CD14-positive monocyte (primary cell): ENCODE data around the gene GPSM1. TPM values are rescaled to one million over a fixed set of nuclear protein-coding genes. Genes with fewer than 3 reads are reported as not detected.

ENCODE experiments used
- DNase-seq, 3 donors: peaks; one replicate each; pipeline ENCODE4 v3.0.0-alpha.2; 2011 to 2022
- H2AFZ ChIP-seq: 2 replicates; pipeline ENCODE4 v1.6.0; 2012; ENCODE audit warnings: mild to moderate bottlenecking, low read depth, low read length, inconsistent platforms; ENCODE audit not compliant: insufficient read depth, poor library complexity, severe bottlenecking
- H3K27ac ChIP-seq, 2 donors: 1 replicate in 1 of 2; 2 replicates in 1 of 2; pipeline ENCODE4 v1.5.1; 2012 to 2013; ENCODE audit warnings: low read length in 2 of 2, control low read depth in 1 of 2, inconsistent platforms in 1 of 2, low read depth in 1 of 2, mild to moderate bottlenecking in 1 of 2
- H3K27me3 ChIP-seq, 2 donors: one replicate each; pipeline versions ENCODE4 v1.6.0 to v1.6.1; 2011 to 2013; ENCODE audit warnings: low read length in 2 of 2; ENCODE audit not compliant: control insufficient read depth in 2 of 2, insufficient read depth in 2 of 2
- H3K36me3 ChIP-seq, 2 donors: replicated peaks in 1 of 2; 1 replicate in 1 of 2; 2 replicates in 1 of 2; pipeline versions ENCODE4 v1.5.1 to v1.6.1; 2012 to 2013; ENCODE audit warnings: low read length in 2 of 2, control low read depth in 1 of 2, inconsistent platforms in 1 of 2, mild to moderate bottlenecking in 1 of 2; ENCODE audit not compliant: insufficient read depth in 2 of 2, control insufficient read depth in 1 of 2
- H3K4me1 ChIP-seq, 2 donors: 1 replicate in 1 of 2; 2 replicates in 1 of 2; pipeline versions ENCODE4 v1.5.1 to v1.6.1; 2012 to 2013; ENCODE audit warnings: low read length in 2 of 2, control low read depth in 1 of 2, inconsistent platforms in 1 of 2, mild to moderate bottlenecking in 1 of 2, moderate library complexity in 1 of 2; ENCODE audit not compliant: insufficient read depth in 2 of 2, control insufficient read depth in 1 of 2
- H3K4me2 ChIP-seq: replicated peaks from 2 replicates; pipeline ENCODE3; 2012; ENCODE audit warnings: low read length, moderate library complexity, mild to moderate bottlenecking; ENCODE audit not compliant: poor library complexity, severe bottlenecking; ENCODE audit errors: extremely low read depth
- H3K4me3 ChIP-seq, 3 experiments: fragments of 200-600 bp in 1 of 3; sonication (generic) in 1 of 3; replicated peaks in 1 of 3; 1 replicate in 2 of 3; 2 replicates in 1 of 3; pipeline ENCODE4 v1.5.1; 2011 to 2013; ENCODE audit warnings: low read length in 3 of 3, mild to moderate bottlenecking in 3 of 3, control low read depth in 2 of 3, low read depth in 2 of 3, inconsistent platforms in 1 of 3, moderate library complexity in 1 of 3
- H3K79me2 ChIP-seq: 2 replicates; pipeline ENCODE4 v1.6.0; 2012; ENCODE audit warnings: mild to moderate bottlenecking, control low read depth, inconsistent platforms, low read length, moderate library complexity; ENCODE audit not compliant: insufficient read depth
- H3K9ac ChIP-seq: 2 replicates; pipeline ENCODE4 v1.6.0; 2017; ENCODE audit warnings: low read length, mild to moderate bottlenecking; ENCODE audit not compliant: insufficient read depth, poor library complexity, severe bottlenecking
- H3K9me3 ChIP-seq, 2 donors: replicated peaks in 1 of 2; 1 replicate in 1 of 2; 2 replicates in 1 of 2; pipeline versions ENCODE4 v1.5.1 to v1.6.1; 2012 to 2013; ENCODE audit warnings: low read length in 2 of 2, control low read depth in 1 of 2; ENCODE audit not compliant: control insufficient read depth in 1 of 2, insufficient read depth in 1 of 2
- H4K20me1 ChIP-seq: 2 replicates; pipeline ENCODE4 v1.6.0; 2012; ENCODE audit warnings: mild to moderate bottlenecking, low read length, control low read depth, moderate library complexity; ENCODE audit not compliant: insufficient read depth
- H3K27ac Mint-ChIP-seq, 7 donors: one replicate each; pipeline ENCODE4 v1.8.0; 2020; ENCODE audit warnings: mild to moderate bottlenecking in 7 of 7, mixed read lengths in 7 of 7, moderate library complexity in 6 of 7, inconsistent platforms in 2 of 7
- H3K27me3 Mint-ChIP-seq, 3 donors: one replicate each; pipeline ENCODE4 v1.8.0; 2021 to 2022; ENCODE audit warnings: low read depth in 3 of 3, mild to moderate bottlenecking in 3 of 3, mixed read lengths in 3 of 3, moderate library complexity in 3 of 3, inconsistent platforms in 1 of 3
- H3K36me3 Mint-ChIP-seq, 2 donors: one replicate each; pipeline ENCODE4 v1.8.0; 2020; ENCODE audit warnings: mixed read lengths in 2 of 2, inconsistent platforms in 1 of 2, mild to moderate bottlenecking in 1 of 2
- H3K4me1 Mint-ChIP-seq: one replicate; pipeline ENCODE4 v1.8.0; 2020; ENCODE audit warnings: mild to moderate bottlenecking, mixed read lengths
- H3K4me3 Mint-ChIP-seq, 2 donors: one replicate each; pipeline ENCODE4 v1.8.0; 2020; ENCODE audit warnings: mild to moderate bottlenecking in 2 of 2, mixed read lengths in 2 of 2, moderate library complexity in 1 of 2
- H3K9me3 Mint-ChIP-seq, 7 donors: one replicate each; pipeline ENCODE4 v1.8.0; 2020 to 2022; ENCODE audit warnings: mixed read lengths in 7 of 7, mild to moderate bottlenecking in 6 of 7, moderate library complexity in 6 of 7, inconsistent platforms in 2 of 7
- CTCF ChIP-seq: fragments of 200-600 bp; IDR thresholded peaks from one replicate; pipeline ENCODE4 v1.8.0; 2022; ENCODE audit warnings: antibody characterized with exemption, mild to moderate bottlenecking
- WGBS: methylation state at CpG from one replicate; pipeline ENCODE4 v1.1.5; 2013; ENCODE audit warnings: missing lambda C conversion rate; ENCODE audit not compliant: insufficient coverage; 5-methylcytosine and 5-hydroxymethylcytosine counted together
- intact Hi-C, 2 donors: fragments of 100-400 bp; cut with micrococcal nuclease; formaldehyde crosslinking; loops; one replicate each; pipeline versions ENCODE4 v1.15.0 to v1.15.1; 2023
- polyA plus RNA-seq, 3 donors: library from polyadenylated mRNA; depleted of rRNA in 1 of 3; unstranded in 2 of 3; stranded (reverse) in 1 of 3; fragments of 300-500 nt in 2 of 3; fragments of >200 nt in 1 of 3; fragmentation: Illumina TruSeq in 2 of 3; gene quantifications; 1 replicate in 2 of 3; 2 replicates in 1 of 3; pipeline ENCODE4 v1.2.3, GENCODE V29; 2012 to 2021

The GPSM1 gene
- polyA plus RNA-seq, 3 donors = 0.67 to 3.1 (median 0.73) TPM

DNA sequence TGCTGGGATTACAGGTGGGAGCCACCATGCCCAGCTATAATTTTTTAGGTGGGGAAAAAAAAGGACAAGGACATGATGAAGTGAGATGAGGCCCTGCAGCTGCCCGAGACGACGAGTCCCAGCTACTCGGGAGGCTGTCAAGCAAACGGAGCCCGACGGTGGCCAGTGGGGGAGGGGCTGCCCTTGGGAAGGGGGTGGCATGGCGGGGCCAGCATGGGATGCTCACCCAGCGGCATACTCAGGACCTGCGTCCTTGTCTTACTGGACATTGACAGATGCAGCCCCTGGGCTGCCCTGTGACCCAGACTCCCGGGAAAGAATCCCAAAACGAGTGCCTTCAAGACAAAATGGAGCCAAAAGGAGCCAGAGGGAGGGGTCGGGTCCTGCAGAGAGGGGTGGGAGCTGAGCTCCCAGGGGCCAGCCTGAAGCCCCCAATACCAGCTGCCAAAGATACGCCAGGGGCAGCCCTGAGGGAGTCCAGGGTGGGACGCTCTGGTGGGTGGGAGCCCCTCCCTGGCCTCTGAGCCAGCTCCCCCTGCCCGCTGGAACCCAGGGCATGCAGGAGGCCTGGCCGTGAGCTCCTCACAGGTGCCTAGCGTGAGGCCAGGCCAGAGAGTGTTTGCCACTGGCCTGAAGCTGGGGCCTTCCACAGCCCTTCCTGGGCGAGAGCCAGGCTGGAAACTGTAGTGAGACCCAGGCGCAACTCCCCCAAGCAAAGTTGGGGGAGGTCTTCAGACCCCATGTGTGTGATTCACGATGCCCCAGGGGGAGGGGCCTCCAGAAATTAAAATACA, 39.2 kb upstream of the GPSM1 start:
- Mint-ChIP-seq H3K4me3 (no peak overlapping the region), H3K27me3 (peaks cover 5 to 7% (median 6%) of the 10 kb centered on the region in 3 donors), H3K36me3 (no peaks in the 10 kb centered on the region), H3K4me1 (no peaks in the 10 kb centered on the region), H3K27ac (no peak overlapping the region), H3K9me3 (peaks cover 0 to 2% (median 0%) of the 10 kb centered on the region in 7 donors)
- no peaks in the 10 kb centered on the region for H3K9me3 ChIP-seq
- H3K79me2 ChIP-seq = no peaks in the 10 kb centered on the region
- no peak overlapping the region for H3K9ac ChIP-seq
- DNase-seq = no peak
- no peaks in the 10 kb centered on the region for H3K4me1 ChIP-seq
- no peak for TF ChIP-seq CTCF
- H3K4me2 ChIP-seq = no peak overlapping the region
- H2AFZ ChIP-seq = no peak overlapping the region
- no peak overlapping the region for H3K27ac ChIP-seq
- no peaks in the 10 kb centered on the region for H4K20me1 ChIP-seq
- H3K36me3 ChIP-seq = no peaks in the 10 kb centered on the region
- H3K4me3 ChIP-seq = no peak overlapping the region
- 94% methylated on average over 16 of the region's 21 CpGs for WGBS
- intact Hi-C loops = loop anchor here in 1 of 2 donors (10.0 kb wide), 1 partner anchor 683 kb away; no protein-coding TSS in a partner anchor
- H3K27me3 ChIP-seq = no peaks in the 10 kb centered on the region

DNA sequence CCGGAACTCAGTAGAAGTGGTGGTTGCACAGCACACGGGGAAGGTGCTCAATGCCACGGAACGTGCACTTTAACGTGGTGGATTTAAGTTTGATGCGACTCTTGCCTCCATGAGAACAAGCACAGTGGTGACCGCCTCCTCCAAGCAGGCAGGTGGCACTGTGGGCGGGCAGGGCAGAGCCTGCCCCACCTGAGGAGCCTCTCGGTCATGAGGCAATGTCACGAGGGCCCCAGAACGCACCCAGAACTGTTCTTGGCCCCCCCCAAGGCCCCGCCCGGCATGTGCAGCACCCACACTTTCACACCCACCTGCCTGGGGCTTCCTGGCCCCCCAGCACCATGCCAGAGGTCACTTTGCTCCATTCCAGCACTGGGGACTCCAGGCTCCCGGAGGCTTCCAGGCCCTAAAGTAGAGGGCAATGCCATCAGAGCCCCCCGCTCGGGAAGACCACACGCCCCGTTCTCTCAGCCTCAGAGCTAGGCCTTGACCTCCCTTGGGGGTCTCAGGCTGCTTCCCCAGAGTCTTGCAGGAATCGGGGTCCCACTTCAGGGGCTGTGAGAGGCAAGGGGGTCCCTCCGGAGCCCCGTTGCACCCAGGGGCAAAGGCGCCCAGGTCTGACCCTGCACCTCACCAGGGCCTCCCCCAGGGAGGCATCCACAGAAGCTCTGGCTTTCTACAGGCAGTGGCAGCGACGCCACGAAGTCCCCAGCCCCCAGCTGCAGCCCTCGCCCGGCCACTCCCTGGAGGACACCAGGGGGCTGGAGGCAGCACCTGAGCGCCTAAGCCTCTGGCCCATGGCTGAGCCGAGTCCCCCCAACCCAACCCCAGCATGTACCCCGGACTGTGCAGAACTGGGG, 37.5 kb upstream of the GPSM1 start:
- H3K36me3 Mint-ChIP-seq = no peaks in the 10 kb centered on the region
- H3K4me2 ChIP-seq = no peak overlapping the region

More for the DNA sequence above, 37.5 kb upstream of the GPSM1 start:
- no peak overlapping the region for H3K9ac ChIP-seq
- no peak for DNase-seq
- no peak overlapping the region for H2AFZ ChIP-seq
- WGBS = 88% methylated on average over 25 of the region's 30 CpGs
- no peak overlapping the region for H3K4me3 ChIP-seq
- no peak overlapping the region for H3K27ac Mint-ChIP-seq
- peaks cover 0 to 6% of the 10 kb centered on the region in 2 donors for H3K9me3 ChIP-seq
- H3K27me3 Mint-ChIP-seq = peaks cover 0 to 5% (median 4%) of the 10 kb centered on the region in 3 donors
- H3K4me1 Mint-ChIP-seq = no peaks in the 10 kb centered on the region
- H3K9me3 Mint-ChIP-seq = peaks cover 0 to 1% (median 0%) of the 10 kb centered on the region in 7 donors
- no peak overlapping the region for H3K4me3 Mint-ChIP-seq
- no peaks in the 10 kb centered on the region for H3K79me2 ChIP-seq
- no peaks in the 10 kb centered on the region for H4K20me1 ChIP-seq
- TF ChIP-seq CTCF = no peak
- no peak overlapping the region for H3K27ac ChIP-seq
- intact Hi-C loops = loop anchor here in 1 of 2 donors (10.0 kb wide), 1 partner anchor 685 kb away; no protein-coding TSS in a partner anchor
- H3K36me3 ChIP-seq = no peaks in the 10 kb centered on the region
- H3K27me3 ChIP-seq = no peaks in the 10 kb centered on the region
- no peaks in the 10 kb centered on the region for H3K4me1 ChIP-seq
